H1 (cell line): ENCODE results near the gene NHS. TPM values are rescaled to one million over a fixed set of nuclear protein-coding genes. Genes with fewer than 3 reads are reported as not detected.

Source experiments
- ATF3 ChIP-seq: IDR thresholded peaks from 2 replicates; pipeline ENCODE4 v1.6.1; 2011; ENCODE audit warnings: low read depth, mild to moderate bottlenecking, low read length; ENCODE audit not compliant: insufficient read depth
- CBX5 ChIP-seq: fragments of 300-800, 300-1000 bp; sonication (generic); IDR thresholded peaks from 2 replicates; pipeline ENCODE4 v1.7.1; 2016; ENCODE audit warnings: antibody characterized with exemption, low read length, low read depth
- CHD2 ChIP-seq: IDR thresholded peaks from 2 replicates; pipeline ENCODE4 v1.6.1; 2012; ENCODE audit warnings: low read length, improper control_type of control experiment
- CTCF ChIP-seq, 3 experiments: IDR thresholded peaks; 1 replicate in 2 of 3; 2 replicates in 1 of 3; pipeline versions ENCODE4 v1.5.1 to v1.6.1; 2011; ENCODE audit warnings: low read length in 3 of 3, mild to moderate bottlenecking in 3 of 3, inconsistent platforms in 2 of 3, low read depth in 1 of 3, moderate library complexity in 1 of 3; ENCODE audit not compliant: insufficient read depth in 1 of 3; ENCODE audit errors: control extremely low read depth in 1 of 3
- GABPA ChIP-seq: IDR thresholded peaks from 2 replicates; pipeline ENCODE4 v1.6.1; 2011; ENCODE audit warnings: mild to moderate bottlenecking, low read length, moderate library complexity, borderline replicate concordance; ENCODE audit not compliant: insufficient read depth
- MAFK ChIP-seq: IDR thresholded peaks from 2 replicates; pipeline ENCODE4 v1.6.1; 2012; ENCODE audit warnings: low read depth, mild to moderate bottlenecking, improper control_type of control experiment, low read length
- SP4 ChIP-seq: IDR thresholded peaks from 2 replicates; pipeline ENCODE4 v1.6.1; 2012; ENCODE audit warnings: low read length, inconsistent platforms
- polyA plus RNA-seq, 7 experiments: library from polyadenylated mRNA; depleted of rRNA in 3 of 7; stranded (reverse) in 5 of 7; unstranded in 2 of 7; fragments of >200 nt in 5 of 7; fragments of 200-250 nt in 2 of 7; gene quantifications; 1 replicate in 5 of 7; 2 replicates in 1 of 7; 4 replicates in 1 of 7; pipeline versions ENCODE4 v1.2.1 to v1.2.3, GENCODE V29; 2011 to 2013; ENCODE audit warnings: missing spikeins in 2 of 7, mixed read lengths in 2 of 7
- total RNA-seq: library from RNA; stranded (reverse); fragmentation: NEBNext Ultra II Directional; extraction: Animal tissue kit (Norgen Biotek cat#: 25700); gene quantifications from 2 replicates; pipeline ENCODE4 v1.2.1, GENCODE V29; 2021

Gene NHS
- total and polyA plus RNA-seq, 2 of the 8 experiments (the other 6 are each of a cell fraction or from before 2014, with no cell fraction given): 2.2 to 6.7 TPM

GRCh38 chrX:17405225-17405969 is 30.4 kb downstream of the NHS start (continued):
- TF ChIP-seq CTCF (IDR thresholded peaks at IDR 0.05; ENCODE audit: control extremely low read depth in 1 of 3, insufficient read depth in 1 of 3, low read depth in 1 of 3, low read length in 3 of 3) (no peak), CBX5 (no peak), SP4 (no peak), GABPA (no peak), ATF3 (no peak), CHD2 (no peak), MAFK (no peak)
- TF ChIP-seq, all 59 proteins: peak for 0
